GM12878 (cell line): ENCODE data around the gene ZNF48.

Experiments used
- EZH2 ChIP-seq: IDR thresholded peaks from 2 replicates; pipeline ENCODE4 v1.6.1; 2012; ENCODE audit warnings: low read depth, mild to moderate bottlenecking, control low read depth, inconsistent platforms, low read length, borderline replicate concordance; ENCODE audit not compliant: control insufficient read depth
- HDAC6 ChIP-seq: fragments of 200-600 bp; sonication (generic); IDR thresholded peaks from one replicate; pipeline ENCODE4 v1.8.0; 2017; ENCODE audit warnings: antibody characterized with exemption; ENCODE audit not compliant: unreplicated experiment
- POLR2A ChIP-seq: IDR thresholded peaks from 2 replicates; pipeline ENCODE4 v1.6.1; 2011; ENCODE audit warnings: low read depth, mild to moderate bottlenecking, low read length
- POLR2AphosphoS5 ChIP-seq: IDR thresholded peaks from 2 replicates; pipeline ENCODE4 v1.6.1; 2011; ENCODE audit warnings: mild to moderate bottlenecking, low read length, inconsistent platforms
- SIN3A ChIP-seq: IDR thresholded peaks from 2 replicates; pipeline ENCODE4 v1.6.1; 2012; ENCODE audit warnings: low read depth, low read length, improper control_type of control experiment
- SREBF1 ChIP-seq: IDR thresholded peaks from 2 replicates; pipeline ENCODE4 v1.6.1; 2012; ENCODE audit warnings: mild to moderate bottlenecking, low read length
- SRF ChIP-seq, 2 experiments: IDR thresholded peaks; 2 replicates each; pipeline ENCODE4 v1.6.1; 2011; ENCODE audit warnings: low read depth in 2 of 2, low read length in 2 of 2, mild to moderate bottlenecking in 1 of 2, moderate library complexity in 1 of 2
- SUZ12 ChIP-seq: fragments of 200-600 bp; sonication (generic); IDR thresholded peaks from one replicate; pipeline ENCODE4 v1.6.1; 2018; ENCODE audit warnings: antibody characterized with exemption, mild to moderate bottlenecking; ENCODE audit not compliant: unreplicated experiment
- TARDBP ChIP-seq: IDR thresholded peaks from 2 replicates; pipeline ENCODE4 v1.6.1; 2016; ENCODE audit warnings: borderline replicate concordance
- ZZZ3 ChIP-seq: IDR thresholded peaks from 2 replicates; pipeline ENCODE4 v1.6.1; 2011; ENCODE audit warnings: low read depth; ENCODE audit not compliant: control insufficient read depth, insufficient read length
- TF ChIP-seq, protein P1 (sequence below), 3 experiments: IDR thresholded peaks in 2 of 3; conservative IDR thresholded peaks in 1 of 3; 2 replicates each; pipeline ENCODE4 v1.5.1; 2011; ENCODE audit warnings: low read depth in 3 of 3, low read length in 3 of 3, mild to moderate bottlenecking in 3 of 3, control low read depth in 2 of 3, moderate library complexity in 2 of 3, inconsistent platforms in 1 of 3, mixed read lengths in 1 of 3; ENCODE audit not compliant: control insufficient read depth in 2 of 3, insufficient read depth in 1 of 3; ENCODE audit errors: extremely low read depth in 1 of 3
- TF ChIP-seq, protein P2 (sequence below): IDR thresholded peaks from 2 replicates; pipeline ENCODE4 v1.6.1; 2011; ENCODE audit warnings: mild to moderate bottlenecking, low read depth, low read length, moderate library complexity; ENCODE audit not compliant: insufficient replicate concordance

DNA sequence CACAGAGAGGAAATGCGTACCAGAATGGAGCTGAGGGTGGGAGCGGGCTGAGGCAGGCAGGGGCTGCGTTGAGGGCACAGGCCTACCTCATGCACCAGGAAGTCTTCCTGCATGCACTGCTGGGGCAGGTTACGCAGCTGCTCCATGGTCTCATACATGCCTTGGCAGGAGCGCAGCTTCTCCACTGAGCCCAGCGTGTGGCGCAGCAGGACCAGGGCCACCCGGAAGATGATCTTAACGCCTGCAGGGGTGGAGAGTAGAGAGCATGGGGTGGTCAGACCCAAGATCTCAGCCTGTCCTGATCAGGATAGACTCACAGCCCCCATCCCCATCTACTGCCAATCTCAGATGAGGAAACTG is 36.7 kb upstream of the ZNF48 start:
- TF ChIP-seq POLR2AphosphoS5 (no peak), EZH2 (no peak), SIN3A (no peak), TARDBP (no peak), ZZZ3 (no peak), SREBF1 (no peak), SRF (IDR thresholded peaks at IDR 0.05; ENCODE audit: low read depth in 2 of 2, low read length in 2 of 2) (no peak), POLR2A (no peak; the same call in 1 of the 2 replicates), SUZ12 (no peak), HDAC6 (no peak)
- TF ChIP-seq, protein P1, sequence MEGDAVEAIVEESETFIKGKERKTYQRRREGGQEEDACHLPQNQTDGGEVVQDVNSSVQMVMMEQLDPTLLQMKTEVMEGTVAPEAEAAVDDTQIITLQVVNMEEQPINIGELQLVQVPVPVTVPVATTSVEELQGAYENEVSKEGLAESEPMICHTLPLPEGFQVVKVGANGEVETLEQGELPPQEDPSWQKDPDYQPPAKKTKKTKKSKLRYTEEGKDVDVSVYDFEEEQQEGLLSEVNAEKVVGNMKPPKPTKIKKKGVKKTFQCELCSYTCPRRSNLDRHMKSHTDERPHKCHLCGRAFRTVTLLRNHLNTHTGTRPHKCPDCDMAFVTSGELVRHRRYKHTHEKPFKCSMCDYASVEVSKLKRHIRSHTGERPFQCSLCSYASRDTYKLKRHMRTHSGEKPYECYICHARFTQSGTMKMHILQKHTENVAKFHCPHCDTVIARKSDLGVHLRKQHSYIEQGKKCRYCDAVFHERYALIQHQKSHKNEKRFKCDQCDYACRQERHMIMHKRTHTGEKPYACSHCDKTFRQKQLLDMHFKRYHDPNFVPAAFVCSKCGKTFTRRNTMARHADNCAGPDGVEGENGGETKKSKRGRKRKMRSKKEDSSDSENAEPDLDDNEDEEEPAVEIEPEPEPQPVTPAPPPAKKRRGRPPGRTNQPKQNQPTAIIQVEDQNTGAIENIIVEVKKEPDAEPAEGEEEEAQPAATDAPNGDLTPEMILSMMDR (IDR thresholded peaks at IDR 0.05 in 2 of 3, conservative IDR thresholded peaks at IDR 0.05 in 1 of 3; ENCODE audit: control insufficient read depth in 2 of 3, extremely low read depth in 1 of 3, insufficient read depth in 1 of 3, low read depth in 3 of 3, low read length in 3 of 3) = no peak
- TF ChIP-seq, protein P2, sequence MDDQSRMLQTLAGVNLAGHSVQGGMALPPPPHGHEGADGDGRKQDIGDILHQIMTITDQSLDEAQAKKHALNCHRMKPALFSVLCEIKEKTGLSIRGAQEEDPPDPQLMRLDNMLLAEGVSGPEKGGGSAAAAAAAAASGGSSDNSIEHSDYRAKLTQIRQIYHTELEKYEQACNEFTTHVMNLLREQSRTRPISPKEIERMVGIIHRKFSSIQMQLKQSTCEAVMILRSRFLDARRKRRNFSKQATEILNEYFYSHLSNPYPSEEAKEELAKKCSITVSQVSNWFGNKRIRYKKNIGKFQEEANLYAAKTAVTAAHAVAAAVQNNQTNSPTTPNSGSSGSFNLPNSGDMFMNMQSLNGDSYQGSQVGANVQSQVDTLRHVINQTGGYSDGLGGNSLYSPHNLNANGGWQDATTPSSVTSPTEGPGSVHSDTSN = no peak
